T-helper 9 cell (primary cell): ENCODE results near the gene MLN.

Experiments
- DNase-seq: peaks from one replicate; pipeline ENCODE4 v3.0.0-alpha.2; 2020
- total RNA-seq, 2 donors: gene quantifications; one replicate each; lab custom pipeline; 2026; lab: John Stamatoyannopoulos, UW

MLN gene, protein sequence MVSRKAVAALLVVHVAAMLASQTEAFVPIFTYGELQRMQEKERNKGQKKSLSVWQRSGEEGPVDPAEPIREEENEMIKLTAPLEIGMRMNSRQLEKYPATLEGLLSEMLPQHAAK
- 0 reads per million in 2 donors for total RNA-seq

DNA sequence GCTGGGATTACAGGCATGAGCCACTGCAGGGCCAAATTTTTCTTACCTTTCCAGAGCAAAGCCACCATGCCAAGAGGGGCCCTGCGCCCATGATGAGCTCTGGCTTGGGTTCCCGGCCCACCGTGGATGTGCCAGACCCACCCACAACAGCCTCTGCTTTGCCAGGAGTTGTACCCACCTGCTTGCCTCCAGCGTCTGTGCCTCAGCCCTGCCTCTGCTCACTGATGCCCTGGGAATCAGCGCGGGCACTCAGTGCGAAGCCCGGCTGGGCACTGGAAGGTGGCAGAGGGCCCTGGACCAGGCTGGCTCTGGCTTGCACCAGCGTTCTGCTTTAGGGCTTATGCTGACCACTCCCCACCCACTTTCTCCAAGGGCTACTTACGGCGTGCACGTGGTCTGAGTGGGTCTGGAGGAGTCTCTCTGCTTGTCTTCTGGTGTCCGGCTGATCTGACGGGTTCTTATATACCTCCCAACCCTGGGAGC, at the start of gene MLN:
TSS of gene MLN (minus strand) at position 433 of the 483 bp plus-strand sequence. CDS start 2,840 bp downstream, outside the sequence.
- no peak for DNase-seq

DNA sequence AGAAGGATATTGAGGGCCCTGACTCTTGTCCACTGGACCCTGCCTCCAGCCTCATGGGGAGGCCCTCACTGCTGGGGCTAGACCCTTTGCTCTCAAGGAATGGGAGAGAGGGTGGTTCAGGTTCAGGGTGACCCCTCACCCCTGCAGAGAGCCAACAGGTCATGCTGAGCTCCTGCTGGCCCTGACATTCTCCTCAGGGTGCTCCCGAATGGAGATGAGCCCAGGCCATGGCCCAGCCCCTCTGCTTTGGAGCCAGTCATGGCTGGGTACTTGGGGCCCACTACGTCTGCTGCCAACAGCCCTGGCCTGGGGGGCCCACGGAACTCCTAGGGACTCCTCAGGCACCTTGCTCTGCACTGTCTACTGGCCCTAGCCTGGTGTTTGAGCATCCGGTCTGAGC, 49.2 kb upstream of the MLN start:
- no peak for DNase-seq

DNA sequence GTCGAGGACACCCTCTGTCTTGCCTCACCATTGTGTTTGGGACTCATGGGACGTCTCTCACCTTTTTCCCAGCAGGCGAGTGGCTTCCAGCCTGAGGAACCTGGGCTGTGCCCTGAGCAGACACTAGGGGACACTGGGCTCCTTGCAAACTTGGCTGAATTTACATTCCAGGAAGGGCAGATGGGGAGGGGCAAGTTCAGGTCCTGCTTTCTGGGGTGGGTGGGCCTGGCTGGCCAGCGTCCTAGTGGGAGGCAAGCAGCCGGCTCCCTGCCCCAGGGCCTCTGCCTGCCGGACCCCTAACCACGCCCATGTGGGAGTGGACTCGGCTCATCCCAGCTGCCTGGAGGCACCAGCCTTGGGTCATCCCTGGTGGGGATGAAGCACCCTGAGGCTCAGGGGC, 48.2 kb upstream of the MLN start:
- no peak for DNase-seq

DNA sequence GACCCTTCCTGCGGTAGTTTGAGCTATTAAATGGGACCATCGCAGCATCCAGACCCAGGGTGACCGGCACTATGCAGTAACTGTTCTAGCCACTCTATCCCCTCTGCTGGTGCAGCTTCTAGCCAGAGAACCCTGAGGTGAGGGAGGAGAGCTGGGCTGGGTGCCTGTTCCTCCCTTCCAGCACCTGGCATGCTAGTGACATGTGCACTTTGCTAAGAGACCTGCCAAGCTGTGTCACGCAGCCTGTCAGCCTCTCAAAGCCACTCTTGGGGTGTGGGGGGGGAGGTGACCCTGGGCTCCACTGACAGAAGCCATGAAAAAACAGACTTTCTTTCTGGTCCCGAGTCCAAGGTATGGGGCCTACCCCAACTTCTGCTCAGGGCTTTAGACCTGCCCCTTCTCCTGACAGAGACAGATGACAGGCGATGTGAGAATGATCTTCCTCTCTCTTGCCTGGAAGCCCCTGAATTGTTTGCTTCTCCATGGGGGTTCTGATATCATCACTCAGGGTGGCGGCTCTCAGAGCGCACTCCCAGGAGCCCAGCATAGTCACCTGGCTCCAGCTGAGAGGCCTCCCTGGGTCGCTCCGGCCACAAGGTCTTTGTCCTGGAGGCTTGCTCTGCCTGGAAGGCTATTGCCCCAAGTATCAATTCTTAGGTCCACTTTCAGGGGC, 47.2 kb upstream of the MLN start:
- DNase-seq, result no peak

DNA sequence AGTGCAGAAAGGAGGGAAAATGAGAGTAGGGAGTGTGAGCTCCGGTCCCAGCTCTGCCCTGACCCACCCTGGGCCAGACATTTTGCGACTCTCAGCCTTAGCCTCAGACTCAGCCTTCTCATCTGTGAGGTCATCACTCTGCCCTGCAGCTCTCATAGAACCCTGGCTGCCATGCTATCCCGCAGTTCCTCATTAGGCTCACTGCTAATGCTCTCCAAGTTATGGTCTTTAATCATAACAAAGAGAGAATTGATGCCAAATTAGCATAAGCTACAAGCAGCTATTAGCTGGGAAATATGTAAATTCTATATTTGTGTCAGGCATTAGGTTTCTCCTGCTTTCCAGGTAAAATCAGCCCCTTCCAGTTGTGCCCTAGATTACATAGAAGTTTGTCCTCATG, 46.5 kb upstream of the MLN start:
- DNase-seq, result no peak

DNA sequence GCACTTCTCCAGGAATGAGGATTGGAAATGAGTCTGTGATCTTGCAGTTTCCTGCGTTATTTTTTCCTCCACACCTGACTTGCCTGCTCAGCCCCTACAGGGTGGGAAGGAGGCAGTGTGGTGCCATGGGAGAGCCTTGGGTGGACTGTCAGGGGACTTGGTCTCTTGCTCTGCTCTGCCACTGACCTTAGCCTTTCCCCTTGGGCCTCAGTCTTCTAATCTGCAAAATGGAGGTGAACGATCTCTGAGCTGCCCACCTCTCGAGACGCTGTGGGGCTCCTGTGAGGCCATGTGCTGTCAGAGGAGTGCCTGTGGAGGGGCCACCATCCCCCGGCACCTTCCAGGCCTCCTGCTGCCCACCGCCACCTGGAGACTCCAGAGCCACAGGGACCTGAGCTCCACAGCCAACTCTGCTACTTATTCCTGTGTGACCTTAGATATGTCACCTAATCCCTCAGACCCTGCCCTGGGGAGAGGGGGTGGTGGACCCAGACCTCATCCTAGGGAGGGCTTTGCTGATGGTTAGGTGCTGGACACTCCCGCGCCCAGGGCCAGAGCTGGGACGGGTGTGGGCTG, 45.8 kb upstream of the MLN start:
- DNase-seq, result no peak

DNA sequence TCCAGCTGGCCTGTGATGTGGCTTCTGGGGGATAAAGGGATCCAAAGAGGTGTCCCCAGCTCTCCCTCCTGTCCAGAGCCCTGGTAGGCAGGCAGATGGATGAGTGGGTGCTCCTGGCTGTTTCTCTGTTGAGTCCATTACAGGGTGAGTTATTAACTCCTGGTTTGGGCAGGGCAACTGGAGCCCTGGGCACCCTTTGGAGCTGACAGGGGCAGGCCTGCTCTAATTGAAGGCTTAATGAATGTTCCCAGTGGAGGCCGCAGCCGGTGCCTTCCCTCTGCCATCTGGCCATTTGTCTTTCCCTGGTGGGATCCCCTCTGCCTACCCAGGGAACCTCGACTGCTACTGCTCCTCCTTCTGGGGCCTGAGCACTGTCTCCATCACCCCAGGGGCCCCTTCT, 44.7 kb upstream of the MLN start:
- no peak for DNase-seq

DNA sequence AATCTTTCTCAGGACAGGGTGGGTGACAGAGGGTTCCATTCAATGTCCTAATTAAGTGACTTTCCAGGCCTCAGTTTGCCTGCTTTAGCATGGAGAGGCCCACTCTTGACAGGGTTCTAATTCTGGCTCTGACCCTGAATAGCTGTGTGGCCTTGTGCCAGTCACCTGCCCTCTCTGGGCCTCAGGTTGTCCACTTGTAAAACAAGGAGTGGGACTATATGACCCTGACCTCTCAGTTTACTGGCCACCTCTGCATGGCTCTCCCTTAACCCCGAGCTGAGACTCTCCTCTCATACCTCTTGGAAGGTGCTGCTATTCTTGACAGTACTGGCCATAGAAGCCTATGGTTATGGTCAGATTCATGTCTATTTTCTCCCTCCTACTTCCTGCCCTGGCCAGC, 44.1 kb upstream of the MLN start:
- DNase-seq, result no peak

DNA sequence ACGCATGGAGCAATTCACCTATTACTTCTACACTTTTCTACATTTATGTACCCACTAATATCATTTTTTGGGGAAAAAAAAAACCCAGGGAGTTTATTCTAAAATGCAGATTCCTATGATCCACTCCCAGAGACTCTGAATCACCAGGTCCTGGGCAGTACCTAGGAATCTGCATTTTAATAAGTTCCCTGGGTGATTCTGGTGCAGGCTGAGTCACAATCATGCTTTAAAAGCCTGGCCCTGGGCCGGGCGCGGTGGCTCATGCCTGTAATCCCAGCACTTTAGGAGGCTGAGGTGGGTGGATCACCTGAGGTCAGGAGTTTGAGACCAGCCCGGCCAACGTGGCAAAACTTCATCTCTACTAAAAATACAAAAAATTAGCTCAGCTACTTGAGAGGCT, 43.3 kb upstream of the MLN start:
- DNase-seq, result no peak

DNA sequence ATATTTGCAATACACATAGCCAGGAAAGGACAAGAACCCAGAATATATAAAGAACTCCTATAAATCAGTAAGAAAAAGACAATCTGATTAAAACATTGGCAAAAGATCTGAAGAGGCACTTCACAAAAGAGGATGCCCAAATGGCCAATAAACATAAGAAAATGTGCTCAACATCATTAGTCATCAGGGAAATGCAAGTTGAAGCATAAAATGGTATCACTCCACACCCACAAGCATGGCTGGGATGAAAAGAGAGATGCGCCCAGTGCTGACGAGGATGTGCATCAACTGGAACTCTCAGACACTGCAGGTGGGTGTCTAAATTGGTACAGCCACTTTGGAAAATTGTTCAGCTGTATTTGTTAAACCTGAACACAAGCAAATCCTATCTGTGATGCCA, 42.4 kb upstream of the MLN start:
- DNase-seq, result no peak

DNA sequence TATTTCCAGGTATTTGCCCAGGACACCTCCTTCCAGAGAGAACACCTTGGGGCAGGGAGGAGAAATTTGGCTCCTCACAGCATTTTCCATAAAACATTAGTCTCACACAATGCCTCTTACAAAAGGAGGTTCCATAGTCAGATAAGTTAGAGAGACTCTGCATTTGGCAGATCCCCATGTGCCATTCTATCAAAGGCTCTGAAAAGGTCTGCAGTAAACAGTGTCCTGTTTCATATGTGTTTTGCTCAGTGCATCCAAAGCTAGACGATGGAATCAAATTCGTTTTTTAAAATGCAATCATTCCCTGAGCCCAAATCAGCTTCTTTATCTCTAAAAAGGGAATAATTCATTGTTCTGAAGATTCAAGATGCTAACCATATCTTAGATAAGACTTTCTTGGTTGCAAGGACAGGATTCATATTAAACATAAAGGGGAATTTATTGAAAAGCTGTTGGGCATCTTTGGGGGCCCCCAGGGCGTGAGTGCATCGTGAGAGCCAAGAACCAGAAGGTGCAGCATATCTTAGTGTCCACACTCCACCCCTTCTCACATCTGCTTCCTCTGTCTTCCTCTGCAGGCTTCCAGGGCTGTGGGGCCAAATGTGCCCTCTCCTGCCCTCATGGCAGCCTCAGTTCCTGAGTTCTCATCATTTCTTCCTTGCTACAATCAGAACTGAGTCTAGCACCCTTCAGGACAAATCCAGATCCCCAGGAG, 41.4 kb upstream of the MLN start:
- DNase-seq, result no peak

DNA sequence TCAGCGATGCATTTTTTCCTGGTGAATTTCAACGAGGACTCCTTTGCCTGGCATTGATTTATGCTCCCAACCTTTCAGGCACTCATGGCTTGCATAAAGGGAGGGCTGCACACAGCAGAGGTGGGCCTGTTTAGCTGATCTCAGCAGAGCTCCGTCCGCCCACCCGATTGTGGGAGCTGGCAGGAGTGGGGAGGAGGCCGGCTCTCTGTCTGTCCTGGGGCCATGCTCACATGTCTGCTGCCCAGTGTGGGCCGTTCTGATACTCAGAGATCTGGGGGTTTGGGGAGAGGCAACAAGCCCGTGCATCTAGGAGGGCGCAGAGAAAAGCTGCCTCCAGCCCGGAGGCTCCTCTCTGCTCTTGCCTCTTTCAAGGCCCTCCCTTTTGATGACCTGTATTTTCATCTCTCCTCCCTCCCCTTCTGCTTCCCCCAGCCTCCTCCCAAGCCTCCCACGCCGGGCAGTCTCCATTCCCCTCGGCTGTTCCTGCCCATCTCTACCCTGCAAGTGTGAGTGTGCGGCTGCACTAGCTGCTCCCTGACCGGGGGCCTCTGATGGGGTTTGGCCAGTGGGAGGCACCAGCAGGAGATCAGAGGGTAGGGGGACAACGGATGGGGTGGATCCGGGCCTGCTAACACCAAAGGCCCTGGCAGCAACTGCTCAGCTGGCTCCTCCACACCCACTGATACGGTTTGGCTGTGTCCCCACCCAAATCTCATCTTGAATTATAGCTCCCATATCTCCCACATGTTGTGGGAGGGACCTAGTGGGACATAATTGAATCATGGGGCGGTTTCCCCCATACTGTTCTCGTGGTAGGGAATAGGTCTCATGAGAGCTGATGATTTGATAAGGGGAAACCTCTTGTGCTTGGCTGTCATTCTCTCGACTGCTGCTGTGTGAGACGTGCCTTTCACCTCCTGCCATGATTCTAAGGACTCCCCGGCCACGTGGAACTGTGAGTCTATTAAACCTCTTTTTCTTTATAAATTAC, 39.6 kb upstream of the MLN start:
- DNase-seq, result no peak

DNA sequence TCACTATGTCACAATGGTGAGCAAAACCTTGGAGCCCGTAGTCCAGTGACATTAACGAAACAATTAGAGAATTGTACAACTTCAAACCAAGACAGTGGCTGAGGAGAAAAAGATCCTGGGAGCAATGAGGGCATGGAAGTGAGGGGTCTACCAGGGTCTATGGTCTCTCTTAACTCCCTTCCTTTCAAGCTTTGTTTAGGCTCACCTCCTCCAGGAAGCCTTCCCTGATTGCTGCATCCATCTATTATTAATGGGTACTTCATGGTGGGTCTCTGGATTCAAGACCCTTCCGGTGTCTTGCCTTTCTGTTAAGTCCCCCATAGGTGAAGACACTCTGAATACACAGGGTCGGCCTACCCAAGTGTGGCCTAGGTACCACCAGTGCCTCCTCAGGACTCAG, 38.1 kb upstream of the MLN start:
- no peak for DNase-seq

DNA sequence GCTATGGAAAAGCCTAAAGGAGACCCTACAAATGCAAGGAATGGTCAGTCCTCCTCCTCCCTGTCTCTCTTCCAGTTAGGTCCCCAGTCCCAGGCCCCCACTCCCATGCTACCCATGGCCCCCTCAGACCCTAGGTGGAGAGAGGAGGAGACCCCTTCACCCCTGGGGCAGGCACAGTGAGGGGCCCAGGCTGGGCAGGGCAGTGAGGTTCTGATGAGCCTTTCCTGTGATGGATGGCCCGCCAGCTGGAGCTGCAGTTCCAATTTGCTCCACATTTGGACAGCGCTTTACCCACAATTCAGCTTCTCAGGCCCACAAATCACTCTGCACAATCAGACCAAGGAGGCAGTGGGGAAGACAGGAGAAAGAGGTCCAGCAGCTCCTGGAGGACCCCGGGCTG, 37.3 kb upstream of the MLN start:
- no peak for DNase-seq

DNA sequence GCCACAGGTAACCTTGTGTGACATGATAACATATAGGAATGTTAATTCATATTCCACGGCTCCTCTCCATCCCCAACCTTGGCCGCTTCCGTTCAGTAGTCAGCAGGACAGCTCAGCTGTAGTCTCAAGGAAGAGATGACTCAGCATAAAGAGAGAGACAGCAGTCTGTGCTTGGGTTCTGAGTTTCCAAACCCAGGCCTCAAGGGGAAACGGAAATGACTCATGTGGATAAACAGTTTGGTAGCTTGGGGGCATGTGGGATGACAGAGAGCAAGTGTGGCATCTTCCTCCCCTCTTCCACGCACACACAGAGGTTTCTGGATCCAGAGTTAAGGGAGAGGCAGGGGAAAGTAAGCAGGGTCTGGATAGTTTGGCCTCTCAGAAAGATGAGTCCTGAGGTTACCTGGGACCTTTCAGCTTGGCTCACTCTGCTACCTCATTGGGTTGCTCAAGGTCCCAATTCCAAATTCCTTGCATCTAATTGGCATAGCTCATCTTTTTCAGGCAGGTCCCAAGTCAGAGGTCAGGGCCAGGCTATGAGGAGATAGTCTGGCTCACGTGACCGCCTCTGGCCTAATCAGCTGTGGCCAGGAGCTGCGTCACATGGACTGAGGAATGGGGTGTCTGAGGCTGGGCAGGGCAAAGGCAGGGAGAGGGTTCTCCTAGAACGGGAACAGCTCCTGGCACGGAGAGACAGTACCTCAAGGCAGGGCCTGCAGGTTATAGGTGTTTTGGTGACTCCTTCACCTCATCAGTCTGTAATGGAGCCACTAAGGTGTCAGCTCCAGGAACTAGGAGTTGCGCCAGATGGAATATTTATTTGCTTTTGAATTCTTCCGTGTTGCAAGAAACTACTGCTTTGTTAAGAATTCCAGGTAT, 36.5 kb upstream of the MLN start:
- DNase-seq, result no peak

DNA sequence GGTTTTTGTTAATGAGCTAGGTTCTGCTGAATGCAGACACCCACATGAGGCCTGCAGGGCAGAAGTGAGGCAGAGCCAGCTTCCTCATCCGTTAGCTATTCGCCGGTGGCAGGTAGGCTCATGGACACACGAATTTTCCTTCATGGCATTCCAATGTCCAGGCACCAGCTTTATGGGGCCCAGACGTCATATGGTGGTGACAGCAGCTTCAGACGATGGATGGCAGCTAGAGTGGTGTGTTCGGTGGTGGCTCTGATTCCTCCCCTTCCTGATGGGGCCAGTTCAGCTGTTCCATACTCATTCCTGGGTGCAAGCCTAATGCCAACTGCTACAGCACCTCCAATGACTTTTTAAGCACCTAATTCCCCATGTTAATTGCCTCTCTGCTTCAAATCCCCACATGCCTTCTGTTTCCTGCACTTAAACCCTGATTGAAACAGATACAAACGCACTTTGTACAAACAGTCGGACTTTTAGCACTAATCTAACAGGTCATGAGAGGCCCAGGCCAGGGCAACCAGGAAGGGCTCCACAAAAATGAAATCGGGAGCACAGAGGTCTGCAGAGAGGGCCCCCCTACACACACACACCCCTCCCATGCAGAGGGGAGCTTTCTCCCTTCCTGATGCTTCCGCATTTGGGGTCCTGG, 35.7 kb upstream of the MLN start:
- DNase-seq, result no peak

DNA sequence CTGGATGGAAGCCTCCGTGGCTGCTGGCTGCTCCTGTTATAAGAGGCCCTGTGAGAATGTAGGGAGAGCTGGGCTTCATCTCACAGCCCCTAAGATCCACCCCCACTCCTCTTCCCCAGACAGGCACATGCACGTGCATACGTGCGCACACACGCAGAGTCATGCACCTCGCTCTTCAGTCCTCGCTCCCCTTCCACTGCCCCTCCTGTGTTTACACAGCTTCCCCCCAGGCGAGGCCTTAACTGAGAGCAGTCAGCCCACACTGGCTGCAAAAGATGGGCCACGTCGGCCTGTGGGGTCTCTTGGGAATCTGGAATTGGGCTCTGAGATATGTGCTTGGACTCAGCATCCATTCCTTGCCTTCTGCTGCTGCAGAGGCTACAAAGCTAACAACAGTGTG, 35.2 kb upstream of the MLN start:
- no peak for DNase-seq

DNA sequence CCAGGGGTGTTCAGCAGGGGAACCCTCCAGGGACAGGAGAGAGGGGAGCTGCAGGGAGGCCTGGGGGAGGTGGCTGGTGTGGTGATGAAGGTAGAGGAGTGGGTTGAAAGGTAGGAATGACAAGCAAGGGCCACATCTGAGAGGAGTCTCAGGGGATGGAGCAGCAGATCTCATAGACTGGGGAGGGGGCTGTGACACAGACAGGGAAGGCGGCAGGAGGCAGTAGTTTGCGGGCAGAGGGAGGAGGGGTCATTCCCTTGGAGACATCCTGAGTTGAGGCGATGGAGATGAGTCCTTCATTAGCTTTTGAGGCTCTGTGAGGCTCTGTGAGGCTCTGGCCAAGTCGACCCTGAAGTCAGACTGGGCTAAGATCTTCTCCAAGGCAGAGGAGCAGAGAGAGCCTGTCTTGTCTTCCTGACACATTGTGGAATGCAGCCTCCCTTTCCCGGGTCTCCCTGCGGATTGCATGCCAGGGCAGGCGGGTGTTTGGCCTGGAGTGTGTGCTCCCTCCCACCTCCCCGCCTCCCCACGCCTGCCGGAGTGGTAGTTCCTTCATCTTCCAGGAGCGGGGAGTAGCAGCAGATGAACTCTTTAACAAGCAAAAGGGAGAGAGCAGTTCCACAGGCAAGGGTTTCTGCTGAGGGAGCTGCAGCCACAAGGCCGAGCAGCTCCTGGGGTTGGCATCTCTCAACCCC, 34.3 kb upstream of the MLN start:
- DNase-seq, result no peak

DNA sequence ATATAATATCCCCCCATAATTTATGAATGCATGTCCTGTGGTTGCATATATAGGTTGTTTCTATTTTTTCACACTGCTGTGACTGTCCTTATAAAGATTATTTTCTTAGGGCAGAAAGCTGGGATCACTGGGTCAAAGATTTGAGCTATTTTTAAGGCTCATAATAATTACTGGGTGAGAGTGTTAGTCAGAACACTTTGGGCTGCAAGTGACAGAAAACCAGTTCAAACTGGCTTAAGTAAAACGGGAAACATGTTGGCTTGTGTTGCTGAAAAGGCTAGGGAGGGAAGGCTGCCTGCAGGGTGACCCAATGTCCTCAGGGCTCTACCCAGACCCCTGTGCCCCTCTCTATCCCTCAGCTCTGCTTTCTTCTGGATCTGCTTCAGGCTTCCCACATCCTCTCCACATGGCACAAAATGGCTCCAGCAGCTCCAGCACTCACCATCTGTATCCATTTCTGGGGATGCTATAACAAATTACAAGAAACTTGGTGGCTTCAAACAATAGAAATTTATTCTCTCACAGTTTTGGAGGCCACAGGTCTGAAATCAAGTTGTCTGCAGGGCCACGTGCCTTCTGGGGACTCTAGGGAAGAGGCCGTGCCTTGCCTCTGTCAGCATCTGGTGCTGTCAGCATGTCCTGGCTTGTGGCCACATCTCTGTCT, 33.1 kb upstream of the MLN start:
- no peak for DNase-seq
